Measurements from ENCODE around the gene SNF8. TPM values are rescaled to one million over a fixed set of nuclear protein-coding genes. Genes with fewer than 3 reads are reported as not detected.

The SNF8 gene
- total RNA-seq, 3 donors from 2014 or later: 90.3 to 112 (median 101) TPM

- Histone ChIP-seq H3K4me3 (no peak overlapping the region), H3K9me3 (no peaks in the 10 kb centered on the region), H3K4me1 (ENCODE audit: low read depth) (no peaks in the 10 kb centered on the region), H3K36me3 (ENCODE audit: low read depth) (peaks cover 14% of the 10 kb centered on the region)
- intact Hi-C loops (cut with DNase I, micrococcal nuclease): no loop called here
- DNase-seq (no peak), ATAC-seq (peak; percentile 49)
- no peak for TF ChIP-seq CTCF (IDR thresholded peaks at IDR 0.05)
These were observed 15.5 kb downstream of the SNF8 start for GRCh38 chr17:48928876-48929811.

GRCh38 chr17:48927978-48928745 lies 16.5 kb downstream of the SNF8 start:
- no peak for DNase-seq
- Histone ChIP-seq H3K36me3 (ENCODE audit: low read depth) (peaks cover 20% of the 10 kb centered on the region), H3K4me3 (no peak overlapping the region), H3K4me1 (ENCODE audit: low read depth) (no peaks in the 10 kb centered on the region), H3K9me3 (no peaks in the 10 kb centered on the region)
- intact Hi-C loops (cut with DNase I, micrococcal nuclease): no loop called here
- no peak for TF ChIP-seq CTCF (IDR thresholded peaks at IDR 0.05)
- no peak for ATAC-seq

- Histone ChIP-seq H3K36me3 (ENCODE audit: low read depth) (peaks cover 20% of the 10 kb centered on the region), H3K4me1 (ENCODE audit: low read depth) (no peaks in the 10 kb centered on the region), H3K4me3 (no peak overlapping the region), H3K9me3 (no peaks in the 10 kb centered on the region)
- ATAC-seq (no peak), DNase-seq (no peak)
- intact Hi-C loops (cut with DNase I, micrococcal nuclease): no loop called here
- no peak for TF ChIP-seq CTCF (IDR thresholded peaks at IDR 0.05)
These were observed 18.7 kb downstream of the SNF8 start for GRCh38 chr17:48925991-48926342.

GRCh38 chr17:48925251-48925990 lies 19.2 kb downstream of the SNF8 start:
- TF ChIP-seq CTCF (IDR thresholded peaks at IDR 0.05): no peak
- H3K4me3 ChIP-seq: no peak overlapping the region
- no peak for ATAC-seq
- no peak for DNase-seq
- peaks cover 20% of the 10 kb centered on the region for H3K36me3 ChIP-seq (ENCODE audit: low read depth)
- no peaks in the 10 kb centered on the region for H3K9me3 ChIP-seq
- intact Hi-C loops (cut with DNase I, micrococcal nuclease): no loop called here
- no peaks in the 10 kb centered on the region for H3K4me1 ChIP-seq (ENCODE audit: low read depth)

- intact Hi-C loops (cut with DNase I, micrococcal nuclease): no loop called here
- no peaks in the 10 kb centered on the region for H3K9me3 ChIP-seq
- TF ChIP-seq CTCF (IDR thresholded peaks at IDR 0.05): no peak
- H3K36me3 ChIP-seq (ENCODE audit: low read depth): peaks cover 3% of the 10 kb centered on the region
- H3K4me3 ChIP-seq: no peak overlapping the region
- DNase-seq (no peak), ATAC-seq (peak; percentile 82)
- H3K4me1 ChIP-seq (ENCODE audit: low read depth): peaks cover 3% of the 10 kb centered on the region
These were observed 29.0 kb downstream of the SNF8 start for GRCh38 chr17:48915459-48916282.

All from mucosa of descending colon (tissue), 3 donors.